ENCODE data around the gene PTPRG. TPM values are rescaled to one million over a fixed set of nuclear protein-coding genes. Genes with fewer than 3 reads are reported as not detected.

The PTPRG gene
- total RNA-seq, 2 experiments from 2014 or later: 0.13 to 0.70 TPM

DNA sequence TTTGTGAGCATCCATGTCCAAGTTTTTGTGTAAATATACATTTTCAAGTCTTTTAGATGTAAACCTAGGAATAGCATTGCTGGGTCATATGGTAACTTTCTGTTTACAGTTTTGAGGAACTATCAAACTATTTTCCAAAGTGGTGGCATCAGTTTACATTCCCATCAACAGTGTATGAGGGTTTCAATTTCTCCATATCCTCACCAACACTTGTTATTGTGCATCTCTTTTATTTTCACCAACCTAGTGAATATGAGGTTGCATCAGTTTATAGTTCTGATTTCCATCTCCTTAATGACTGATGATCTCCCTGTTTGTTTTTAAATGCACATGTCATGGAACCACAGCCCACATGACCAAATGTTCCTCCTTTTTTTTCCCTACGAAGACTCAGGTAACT lies 610.8 kb downstream of the PTPRG start:
- no peaks in the 10 kb centered on the region for H3K36me3 ChIP-seq (ENCODE audit: insufficient read depth, low read length)
- TF ChIP-seq EZH2phosphoT487 (IDR thresholded peaks at IDR 0.05; ENCODE audit: borderline replicate concordance, low read depth, low read length): no peak
- TF ChIP-seq, protein P1, sequence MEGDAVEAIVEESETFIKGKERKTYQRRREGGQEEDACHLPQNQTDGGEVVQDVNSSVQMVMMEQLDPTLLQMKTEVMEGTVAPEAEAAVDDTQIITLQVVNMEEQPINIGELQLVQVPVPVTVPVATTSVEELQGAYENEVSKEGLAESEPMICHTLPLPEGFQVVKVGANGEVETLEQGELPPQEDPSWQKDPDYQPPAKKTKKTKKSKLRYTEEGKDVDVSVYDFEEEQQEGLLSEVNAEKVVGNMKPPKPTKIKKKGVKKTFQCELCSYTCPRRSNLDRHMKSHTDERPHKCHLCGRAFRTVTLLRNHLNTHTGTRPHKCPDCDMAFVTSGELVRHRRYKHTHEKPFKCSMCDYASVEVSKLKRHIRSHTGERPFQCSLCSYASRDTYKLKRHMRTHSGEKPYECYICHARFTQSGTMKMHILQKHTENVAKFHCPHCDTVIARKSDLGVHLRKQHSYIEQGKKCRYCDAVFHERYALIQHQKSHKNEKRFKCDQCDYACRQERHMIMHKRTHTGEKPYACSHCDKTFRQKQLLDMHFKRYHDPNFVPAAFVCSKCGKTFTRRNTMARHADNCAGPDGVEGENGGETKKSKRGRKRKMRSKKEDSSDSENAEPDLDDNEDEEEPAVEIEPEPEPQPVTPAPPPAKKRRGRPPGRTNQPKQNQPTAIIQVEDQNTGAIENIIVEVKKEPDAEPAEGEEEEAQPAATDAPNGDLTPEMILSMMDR (conservative IDR thresholded peaks at IDR 0.05; ENCODE audit: low read length): no peak
- intact Hi-C loops (cut with micrococcal nuclease; ENCODE audit: unreplicated experiment): no loop called here
- H3K4me3 ChIP-seq (ENCODE audit: low read depth, low read length, poor library complexity, severe bottlenecking): no peak overlapping the region
- no peak overlapping the region for H3K27ac ChIP-seq (ENCODE audit: low read depth, low read length, poor library complexity, severe bottlenecking)
- no peaks in the 10 kb centered on the region for H4K20me1 ChIP-seq (ENCODE audit: insufficient read depth, low read length)
- no peaks in the 10 kb centered on the region for H3K79me2 ChIP-seq (ENCODE audit: insufficient read depth, low read depth, low read length)
- H3K4me2 ChIP-seq (ENCODE audit: low read length): no peak overlapping the region
- H3K9me3 ChIP-seq (ENCODE audit: low read length): 0 out of 2 replicates have a peak, but pooled peaks cover 5% of the 10 kb centered on the region
- ChIA-PET CTCF (ENCODE audit: unreplicated experiment) (no interaction called here), POLR2A (no interaction called here)
- H3K9me2 ChIP-seq (ENCODE audit: insufficient read depth, low read length): no peaks in the 10 kb centered on the region
- no peaks in the 10 kb centered on the region for H3K4me1 ChIP-seq (ENCODE audit: insufficient read depth, low read length, poor library complexity, severe bottlenecking)
- BruUV-seq (replicated peaks): no TSS peak
- DNase-seq (ENCODE audit: low spot score): no peak
- no peak overlapping the region for H2AFZ ChIP-seq (ENCODE audit: low read length)

DNA sequence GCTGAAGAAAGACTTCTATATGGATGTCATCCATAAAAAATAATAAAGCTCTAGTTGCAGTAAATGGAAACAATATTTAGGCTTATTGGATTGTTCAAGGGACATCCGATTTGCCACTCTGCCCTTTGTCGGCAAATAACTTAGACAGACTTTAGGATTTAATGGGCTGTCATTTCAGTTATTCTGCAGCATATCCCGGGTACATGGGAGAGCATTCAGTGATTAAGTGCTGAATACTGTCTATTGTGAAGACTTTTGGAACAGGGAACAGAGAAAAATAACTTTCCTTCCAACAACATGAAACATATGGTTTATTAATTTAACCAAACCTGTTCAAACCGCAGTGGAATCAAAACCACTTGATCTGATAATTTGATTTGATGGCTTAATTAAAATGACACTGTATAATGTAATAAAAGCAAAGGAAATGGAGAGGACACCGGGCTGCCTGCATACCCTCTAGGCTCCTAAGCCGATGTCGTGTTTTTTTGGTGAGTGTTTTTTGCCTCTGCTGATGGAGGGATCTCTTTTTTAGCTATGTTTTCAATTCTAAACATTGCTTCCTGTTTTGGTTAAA lies 612.7 kb downstream of the PTPRG start:
- Histone ChIP-seq H2AFZ (ENCODE audit: low read length) (no peak overlapping the region), H3K27ac (ENCODE audit: low read depth, low read length, poor library complexity, severe bottlenecking) (no peak overlapping the region), H3K4me2 (ENCODE audit: low read length) (no peak overlapping the region), H3K9me2 (ENCODE audit: insufficient read depth, low read length) (no peaks in the 10 kb centered on the region), H3K36me3 (ENCODE audit: insufficient read depth, low read length) (no peaks in the 10 kb centered on the region), H3K79me2 (ENCODE audit: insufficient read depth, low read depth, low read length) (no peaks in the 10 kb centered on the region), H4K20me1 (ENCODE audit: insufficient read depth, low read length) (no peaks in the 10 kb centered on the region), H3K4me3 (ENCODE audit: low read depth, low read length, poor library complexity, severe bottlenecking) (no peak overlapping the region), H3K9me3 (ENCODE audit: low read length) (0 out of 2 replicates have a peak, but pooled peaks cover 5% of the 10 kb centered on the region), H3K4me1 (ENCODE audit: insufficient read depth, low read length, poor library complexity, severe bottlenecking) (no peaks in the 10 kb centered on the region)
- no peak for TF ChIP-seq EZH2phosphoT487 (IDR thresholded peaks at IDR 0.05; ENCODE audit: borderline replicate concordance, low read depth, low read length)
- TF ChIP-seq, protein P1 (conservative IDR thresholded peaks at IDR 0.05; ENCODE audit: low read length): no peak
- DNase-seq (ENCODE audit: low spot score): no peak
- no TSS peak for BruUV-seq (replicated peaks)
- ChIA-PET POLR2A (no interaction called here), CTCF (ENCODE audit: unreplicated experiment) (no interaction called here)
- intact Hi-C loops (cut with micrococcal nuclease; ENCODE audit: unreplicated experiment): no loop called here

DNA sequence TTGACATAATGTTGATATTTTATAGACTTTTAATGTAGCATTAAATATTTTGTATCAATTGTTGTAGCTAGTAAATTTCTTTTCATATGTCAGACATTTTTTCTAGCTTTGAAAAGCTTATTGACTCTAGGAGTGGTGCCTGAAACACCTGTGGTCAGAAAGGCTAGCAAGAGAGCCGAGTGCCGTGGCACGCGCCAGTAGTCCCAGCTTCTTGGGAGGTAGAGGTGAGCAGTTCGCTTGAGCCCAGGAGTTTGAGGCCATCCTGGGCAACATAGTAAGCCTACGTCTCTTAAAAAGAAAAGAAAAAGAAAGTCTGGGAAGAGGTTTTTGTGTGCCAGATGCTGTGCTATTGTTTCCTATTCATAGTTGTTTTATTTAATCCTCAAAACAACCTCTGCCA lies 613.8 kb downstream of the PTPRG start:
- DNase-seq (ENCODE audit: low spot score): no peak
- CTCF ChIA-PET (ENCODE audit: unreplicated experiment): no interaction called here

More for the DNA sequence above, 613.8 kb downstream of the PTPRG start:
- no peaks in the 10 kb centered on the region for H3K79me2 ChIP-seq (ENCODE audit: insufficient read depth, low read depth, low read length)
- no peaks in the 10 kb centered on the region for H3K36me3 ChIP-seq (ENCODE audit: insufficient read depth, low read length)
- POLR2A ChIA-PET: no interaction called here
- no peak overlapping the region for H3K4me2 ChIP-seq (ENCODE audit: low read length)
- H4K20me1 ChIP-seq (ENCODE audit: insufficient read depth, low read length): no peaks in the 10 kb centered on the region
- H2AFZ ChIP-seq (ENCODE audit: low read length): no peak overlapping the region
- H3K4me1 ChIP-seq (ENCODE audit: insufficient read depth, low read length, poor library complexity, severe bottlenecking): no peaks in the 10 kb centered on the region
- no peak for TF ChIP-seq EZH2phosphoT487 (IDR thresholded peaks at IDR 0.05; ENCODE audit: borderline replicate concordance, low read depth, low read length)
- TF ChIP-seq, protein P1 (conservative IDR thresholded peaks at IDR 0.05; ENCODE audit: low read length): no peak
- BruUV-seq (replicated peaks): no TSS peak
- no peak overlapping the region for H3K4me3 ChIP-seq (ENCODE audit: low read depth, low read length, poor library complexity, severe bottlenecking)
- no peaks in the 10 kb centered on the region for H3K9me2 ChIP-seq (ENCODE audit: insufficient read depth, low read length)
- intact Hi-C loops (cut with micrococcal nuclease; ENCODE audit: unreplicated experiment): no loop called here
- H3K27ac ChIP-seq (ENCODE audit: low read depth, low read length, poor library complexity, severe bottlenecking): no peak overlapping the region
- 0 out of 2 replicates have a peak, but pooled peaks cover 5% of the 10 kb centered on the region for H3K9me3 ChIP-seq (ENCODE audit: low read length)
